NCI-H1092 (cell line): ENCODE results near the gene GNB5.
A peak's percentile ranks its signal among the peaks of the same experiment; 100 is the strongest.
"Not testable (repeated sequence)": the region's sequence is repeated elsewhere in the genome, so short reads cannot be mapped to it uniquely, and the experiment has no call there.

Experiments
- DNase-seq: peaks from one replicate; lab custom pipeline; 2025; lab: John Stamatoyannopoulos, UW

The GNB5 gene

GRCh38 chr15:52206446-52206845, 15.3 kb upstream of the GNB5 start:
- DNase-seq: no peak

GRCh38 chr15:52204657-52205056, 13.5 kb upstream of the GNB5 start:
- DNase-seq: no peak

- DNase-seq: no peak
These were observed 9.7 kb upstream of the GNB5 start for GRCh38 chr15:52200831-52201365.

GRCh38 chr15:52199271-52199670, 8.1 kb upstream of the GNB5 start:
- no peak for DNase-seq

GRCh38 chr15:52196891-52197290, 5.7 kb upstream of the GNB5 start:
- DNase-seq: no peak

GRCh38 chr15:52193791-52194190, 2.6 kb upstream of the GNB5 start:
- no peak for DNase-seq

- no peak for DNase-seq
These were observed 2.1 kb upstream of the GNB5 start for GRCh38 chr15:52193321-52193720.

GRCh38 chr15:52186651-52187486, 4.3 kb downstream of the GNB5 start:
- DNase-seq: no peak

- no peak for DNase-seq
These were observed 6.0 kb downstream of the GNB5 start for GRCh38 chr15:52185151-52185561.

GRCh38 chr15:52184721-52185120, 6.5 kb downstream of the GNB5 start:
- DNase-seq: no peak

- DNase-seq: no peak
These were observed 7.5 kb downstream of the GNB5 start for GRCh38 chr15:52183562-52184173.

GRCh38 chr15:52181938-52182780, 9.0 kb downstream of the GNB5 start:
- no peak for DNase-seq

GRCh38 chr15:52180851-52181450, 10.2 kb downstream of the GNB5 start:
- no peak for DNase-seq

- no peak for DNase-seq
These were observed 10.9 kb downstream of the GNB5 start for GRCh38 chr15:52180196-52180835.

- peak; percentile 36 for DNase-seq
These were observed 11.7 kb downstream of the GNB5 start for GRCh38 chr15:52179278-52180195.

- no peak for DNase-seq
These were observed 12.4 kb downstream of the GNB5 start for GRCh38 chr15:52178765-52179164.

- DNase-seq: no peak
These were observed 18.3 kb downstream of the GNB5 start for GRCh38 chr15:52172869-52173268.

- DNase-seq: no peak
These were observed 19.4 kb downstream of the GNB5 start for GRCh38 chr15:52171807-52172206.

GRCh38 chr15:52171386-52171785, 19.8 kb downstream of the GNB5 start:
- DNase-seq: no peak

- DNase-seq: not testable (repeated sequence)
These were observed 21.0 kb downstream of the GNB5 start for GRCh38 chr15:52170199-52170598.
